GM21360 (cell line): ENCODE results near the gene HASPIN.
A peak's percentile ranks its signal among the peaks of the same experiment; 100 is the strongest.

Source experiments
- ATAC-seq: cut with Tn5 transposase; IDR thresholded peaks from one replicate; pipeline ENCODE4 v1.9.1; 2021; ENCODE audit warnings: mild to moderate bottlenecking, moderate library complexity; ENCODE audit not compliant: unreplicated experiment

HASPIN gene

GRCh38 chr17:3723556-3724377 is at the start of gene HASPIN:
TSS of gene HASPIN (plus strand) at chr17:3723903. CDS start at chr17:3723936, 33 bp downstream.
- peak; percentile 82 for ATAC-seq

- no peak for ATAC-seq
Measured at GRCh38 chr17:3675886-3676285, 47.8 kb upstream of the HASPIN start.

GRCh38 chr17:3678095-3678820 is 45.4 kb upstream of the HASPIN start:
- ATAC-seq, result no peak

- ATAC-seq, result no peak
Measured at GRCh38 chr17:3678821-3679530, 44.7 kb upstream of the HASPIN start.

GRCh38 chr17:3679531-3680126 is 44.1 kb upstream of the HASPIN start:
- no peak for ATAC-seq

- ATAC-seq, result no peak
Measured at GRCh38 chr17:3681057-3681456, 42.6 kb upstream of the HASPIN start.

- ATAC-seq, result no peak
Measured at GRCh38 chr17:3681565-3681964, 42.1 kb upstream of the HASPIN start.

- no peak for ATAC-seq
Measured at GRCh38 chr17:3682033-3682432, 41.7 kb upstream of the HASPIN start.

GRCh38 chr17:3683054-3683511 is 40.6 kb upstream of the HASPIN start:
- ATAC-seq, result no peak

- no peak for ATAC-seq
Measured at GRCh38 chr17:3685174-3685573, 38.5 kb upstream of the HASPIN start.

- no peak for ATAC-seq
Measured at GRCh38 chr17:3688027-3688553, 35.6 kb upstream of the HASPIN start.

- ATAC-seq, result no peak
Measured at GRCh38 chr17:3688852-3689261, 34.8 kb upstream of the HASPIN start.

- no peak for ATAC-seq
Measured at GRCh38 chr17:3689262-3690093, 34.2 kb upstream of the HASPIN start.

- ATAC-seq, result no peak
Measured at GRCh38 chr17:3690094-3690715, 33.5 kb upstream of the HASPIN start.

- ATAC-seq, result no peak
Measured at GRCh38 chr17:3691617-3692067, 32.1 kb upstream of the HASPIN start.

GRCh38 chr17:3692346-3692745 is 31.4 kb upstream of the HASPIN start:
- no peak for ATAC-seq

- ATAC-seq, result no peak
Measured at GRCh38 chr17:3693141-3693540, 30.6 kb upstream of the HASPIN start.

- peak; percentile 37 for ATAC-seq
Measured at GRCh38 chr17:3693829-3694231, 29.9 kb upstream of the HASPIN start.

- ATAC-seq, result no peak
Measured at GRCh38 chr17:3695129-3695722, 28.5 kb upstream of the HASPIN start.
